ENCODE measurements around the gene ZNF148.
A peak's percentile ranks its signal among the peaks of the same experiment; 100 is the strongest.

The ZNF148 gene

GRCh38 chr3:125213946-125214542 lies 161.1 kb downstream of the ZNF148 start:
- no peak for DNase-seq

GRCh38 chr3:125213364-125213755 lies 161.8 kb downstream of the ZNF148 start:
- DNase-seq: no peak

- DNase-seq: no peak
These were observed 162.4 kb downstream of the ZNF148 start, which contains the start of gene SLC12A8 for GRCh38 chr3:125212509-125213363. TSS of gene SLC12A8 (minus strand) at chr3:125212748. CDS start at chr3:125211349, 1,399 bp downstream.

- no peak for DNase-seq
These were observed 163.0 kb downstream of the ZNF148 start for GRCh38 chr3:125212091-125212508.

- no peak for DNase-seq
These were observed 163.5 kb downstream of the ZNF148 start for GRCh38 chr3:125211523-125212090.

- DNase-seq: no peak
These were observed 167.1 kb downstream of the ZNF148 start for GRCh38 chr3:125207949-125208568.

GRCh38 chr3:125207507-125207906 lies 167.6 kb downstream of the ZNF148 start:
- peak; percentile 40 for DNase-seq

- no peak for DNase-seq
These were observed 168.2 kb downstream of the ZNF148 start for GRCh38 chr3:125206934-125207333.

GRCh38 chr3:125203731-125204130 lies 171.4 kb downstream of the ZNF148 start:
- no peak for DNase-seq

GRCh38 chr3:125202197-125202596 lies 172.9 kb downstream of the ZNF148 start:
- DNase-seq: no peak

GRCh38 chr3:125200731-125201139 lies 174.4 kb downstream of the ZNF148 start:
- DNase-seq: no peak

GRCh38 chr3:125194849-125195601 lies 180.1 kb downstream of the ZNF148 start:
- no peak for DNase-seq

- no peak for DNase-seq
These were observed 180.9 kb downstream of the ZNF148 start for GRCh38 chr3:125194061-125194848.

- no peak for DNase-seq
These were observed 182.7 kb downstream of the ZNF148 start for GRCh38 chr3:125192190-125193035.

- no peak for DNase-seq
These were observed 183.4 kb downstream of the ZNF148 start for GRCh38 chr3:125191730-125192129.

- DNase-seq: no peak
These were observed 183.9 kb downstream of the ZNF148 start for GRCh38 chr3:125191256-125191655.

- no peak for DNase-seq
These were observed 184.3 kb downstream of the ZNF148 start for GRCh38 chr3:125190786-125191185.

- DNase-seq: no peak
These were observed 185.6 kb downstream of the ZNF148 start for GRCh38 chr3:125189378-125190165.

GRCh38 chr3:125188955-125189354 lies 186.2 kb downstream of the ZNF148 start:
- DNase-seq: no peak

GRCh38 chr3:125187599-125187910 lies 187.6 kb downstream of the ZNF148 start:
- DNase-seq: no peak

Data from DMS 273 treated with DMSO at 0.1 percent for 48 hours (cell line).